GM12873 (cell line): ENCODE data around the gene TEDC1.
A peak's percentile ranks its signal among the peaks of the same experiment; 100 is the strongest.

Experiments used
- TF ChIP-seq, protein P1 (sequence below): IDR thresholded peaks from 2 replicates; pipeline ENCODE4 v1.5.1; 2012; ENCODE audit warnings: low read depth, mild to moderate bottlenecking, moderate library complexity, low read length, control low read depth; ENCODE audit not compliant: insufficient read depth; ENCODE audit errors: missing control alignments

The TEDC1 gene

GRCh38 chr14:105537580-105538474 lies 46.8 kb downstream of the TEDC1 start:
- TF ChIP-seq, protein P1, sequence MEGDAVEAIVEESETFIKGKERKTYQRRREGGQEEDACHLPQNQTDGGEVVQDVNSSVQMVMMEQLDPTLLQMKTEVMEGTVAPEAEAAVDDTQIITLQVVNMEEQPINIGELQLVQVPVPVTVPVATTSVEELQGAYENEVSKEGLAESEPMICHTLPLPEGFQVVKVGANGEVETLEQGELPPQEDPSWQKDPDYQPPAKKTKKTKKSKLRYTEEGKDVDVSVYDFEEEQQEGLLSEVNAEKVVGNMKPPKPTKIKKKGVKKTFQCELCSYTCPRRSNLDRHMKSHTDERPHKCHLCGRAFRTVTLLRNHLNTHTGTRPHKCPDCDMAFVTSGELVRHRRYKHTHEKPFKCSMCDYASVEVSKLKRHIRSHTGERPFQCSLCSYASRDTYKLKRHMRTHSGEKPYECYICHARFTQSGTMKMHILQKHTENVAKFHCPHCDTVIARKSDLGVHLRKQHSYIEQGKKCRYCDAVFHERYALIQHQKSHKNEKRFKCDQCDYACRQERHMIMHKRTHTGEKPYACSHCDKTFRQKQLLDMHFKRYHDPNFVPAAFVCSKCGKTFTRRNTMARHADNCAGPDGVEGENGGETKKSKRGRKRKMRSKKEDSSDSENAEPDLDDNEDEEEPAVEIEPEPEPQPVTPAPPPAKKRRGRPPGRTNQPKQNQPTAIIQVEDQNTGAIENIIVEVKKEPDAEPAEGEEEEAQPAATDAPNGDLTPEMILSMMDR: peak; percentile 95

GRCh38 chr14:105538481-105539049 lies 47.5 kb downstream of the TEDC1 start:
- TF ChIP-seq, protein P1: no peak

DNA sequence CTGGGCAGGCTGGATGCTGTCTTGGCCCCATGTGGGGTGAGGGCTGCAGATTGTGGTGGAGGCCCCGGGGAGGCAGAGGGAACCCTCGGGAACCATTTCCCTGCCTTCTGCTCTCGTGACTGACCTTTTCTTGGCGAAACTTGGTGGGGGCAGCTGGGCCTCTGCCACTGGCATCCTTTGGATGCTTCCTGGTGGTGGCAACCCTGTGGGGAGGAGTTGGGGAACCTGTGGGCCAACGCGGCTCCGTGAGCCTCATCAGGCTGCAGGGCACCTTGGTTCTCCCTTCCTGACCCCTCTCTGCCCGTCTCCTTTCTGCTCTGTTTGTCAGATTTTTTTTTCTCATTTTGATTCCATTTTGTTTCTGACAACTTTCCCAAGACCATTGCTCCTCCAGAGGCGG lies 49.8 kb downstream of the TEDC1 start:
- TF ChIP-seq, protein P1: no peak

- TF ChIP-seq, protein P1: no peak
Observed at GRCh38 chr14:105541218-105541875, 50.3 kb downstream of the TEDC1 start.

GRCh38 chr14:105547741-105548169 lies 56.7 kb downstream of the TEDC1 start:
- TF ChIP-seq, protein P1: no peak
